Stimulated activated CD4-positive, alpha-beta T cell treated with anti-CD3 and anti-CD28 coated beads, Interleukin-15, amount 100 ng/mL, for 24 hours (primary cell): ENCODE measurements around the gene TCAF1.
"Not testable (repeated sequence)": the region's sequence is repeated elsewhere in the genome, so short reads cannot be mapped to it uniquely, and the experiment has no call there.

ENCODE experiments used
- DNase-seq: peaks from one replicate; pipeline ENCODE4 v3.0.0-alpha.2; 2020

TCAF1 gene

DNA sequence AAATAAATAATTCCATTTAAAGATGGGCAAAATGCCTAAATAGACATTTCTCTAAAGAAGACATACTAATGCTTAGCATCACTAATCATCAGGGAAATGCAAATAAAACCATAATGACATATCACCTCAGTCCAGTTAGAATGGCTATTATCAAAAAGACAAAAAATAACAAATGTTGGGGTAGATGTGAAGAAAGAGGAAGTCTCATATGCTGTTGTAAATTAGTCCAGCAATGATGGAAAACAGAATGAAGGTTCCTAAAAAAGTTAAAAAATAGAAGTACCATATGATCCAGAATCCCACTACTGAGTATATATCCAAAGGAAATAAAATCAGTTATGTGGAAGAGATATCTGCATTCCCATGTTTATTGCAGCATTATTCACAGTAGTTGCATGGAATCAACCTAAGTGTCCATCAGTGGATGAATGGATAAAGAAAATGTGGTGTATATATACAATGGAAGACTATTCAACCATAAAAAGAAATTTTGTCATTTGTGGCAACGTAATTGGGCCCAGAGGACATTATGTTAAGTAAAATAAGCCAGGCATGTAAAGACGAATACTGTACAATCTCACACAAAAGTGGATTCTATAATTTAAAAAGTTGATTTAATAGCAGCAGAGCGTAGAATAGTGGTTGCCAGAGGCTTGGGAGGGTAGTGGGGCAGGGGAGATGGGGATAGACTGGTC is 52.0 kb downstream of the TCAF1 start:
- no peak for DNase-seq

GRCh38 chr7:143848192-143848591 is 53.8 kb downstream of the TCAF1 start:
- DNase-seq, result no peak

DNA sequence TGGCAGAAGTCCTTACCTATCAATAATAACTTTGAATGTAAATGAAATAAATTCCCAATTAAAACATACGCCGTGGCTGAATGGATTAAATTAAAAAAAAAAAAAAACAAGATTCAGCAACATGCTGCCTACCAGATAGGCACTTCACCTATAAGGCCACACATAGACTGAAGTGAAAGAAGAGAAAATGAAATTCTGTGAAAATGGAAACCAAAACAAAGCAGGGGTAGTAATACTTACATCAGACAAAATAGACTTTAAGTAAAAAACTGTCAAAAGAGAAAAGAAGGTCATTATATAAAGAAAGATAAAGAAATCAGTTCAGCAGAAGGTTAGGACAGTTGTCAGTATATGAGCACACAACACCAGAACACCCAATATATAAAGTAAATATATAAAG is 55.3 kb downstream of the TCAF1 start:
- DNase-seq, result no peak

- not testable (repeated sequence) for DNase-seq
These were observed 60.3 kb downstream of the TCAF1 start for GRCh38 chr7:143841696-143842095.

- not testable (repeated sequence) for DNase-seq
These were observed 61.9 kb downstream of the TCAF1 start for GRCh38 chr7:143840062-143840461.

GRCh38 chr7:143837223-143837622 is 64.8 kb downstream of the TCAF1 start:
- DNase-seq, result peak; percentile 95

DNA sequence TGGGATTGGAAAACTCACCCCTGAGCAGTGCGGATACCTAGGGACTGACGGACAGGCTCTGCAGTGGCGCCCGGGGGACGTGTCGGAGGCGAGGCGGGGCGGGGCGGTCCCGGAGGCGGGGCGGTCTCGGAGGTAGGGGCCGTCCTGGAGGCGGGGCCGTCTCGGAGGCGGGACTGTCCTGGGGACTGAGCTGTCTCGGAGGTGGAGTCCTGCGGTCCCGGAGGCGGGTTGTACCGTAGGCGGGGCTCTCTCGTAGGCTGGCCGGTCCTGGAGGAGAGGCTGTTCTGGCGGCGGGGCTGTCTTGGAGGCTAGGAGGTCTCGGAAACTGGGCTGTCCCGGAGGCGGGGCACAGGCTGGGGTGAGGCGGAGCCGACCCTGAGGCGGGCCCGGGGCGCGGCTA is 65.4 kb downstream of the TCAF1 start:
- peak; percentile 94 for DNase-seq

- DNase-seq, result not testable (repeated sequence)
These were observed 65.9 kb downstream of the TCAF1 start for GRCh38 chr7:143836088-143836487.

- not testable (repeated sequence) for DNase-seq
These were observed 75.4 kb downstream of the TCAF1 start for GRCh38 chr7:143826578-143826977.

DNA sequence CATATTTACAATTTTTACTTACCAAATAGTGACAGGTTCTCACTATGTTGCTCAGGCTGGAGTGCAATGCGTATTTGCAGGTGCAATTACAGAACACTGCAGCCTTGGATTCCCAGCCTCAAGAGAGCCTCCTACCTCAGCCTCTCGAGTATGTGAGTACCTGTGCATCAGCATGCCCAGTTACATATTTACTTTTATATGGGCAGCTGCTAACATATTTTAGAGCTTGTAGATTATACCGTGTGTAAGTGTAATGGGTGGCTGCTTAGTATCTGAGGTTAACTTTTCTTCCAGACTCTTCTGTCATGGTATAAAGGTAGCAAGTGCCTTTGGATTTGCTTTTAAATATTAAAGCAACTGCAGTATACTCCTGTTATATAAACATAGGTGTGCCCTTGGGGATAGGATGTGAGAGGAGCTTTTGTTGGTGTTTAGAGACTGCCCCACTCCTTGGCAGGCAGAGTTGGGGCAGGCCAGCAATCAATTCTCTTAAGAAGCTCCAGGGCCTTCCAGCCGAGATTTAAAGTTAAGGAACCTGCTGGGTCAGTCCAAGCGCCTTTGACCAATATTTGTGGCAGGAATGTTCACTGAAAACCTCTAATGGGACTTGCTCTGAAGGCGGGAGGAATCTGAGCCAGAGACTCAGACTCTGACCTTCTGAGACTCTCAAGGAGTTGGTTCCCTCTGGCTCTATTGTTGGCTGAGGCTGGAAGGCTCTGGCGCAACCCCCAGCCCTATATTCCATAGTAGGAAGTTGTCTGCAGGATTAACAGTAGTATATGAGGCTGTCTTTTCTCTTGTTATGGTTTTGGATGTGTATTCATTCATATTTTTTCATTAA is 77.5 kb downstream of the TCAF1 start:
- not testable (repeated sequence) for DNase-seq

DNA sequence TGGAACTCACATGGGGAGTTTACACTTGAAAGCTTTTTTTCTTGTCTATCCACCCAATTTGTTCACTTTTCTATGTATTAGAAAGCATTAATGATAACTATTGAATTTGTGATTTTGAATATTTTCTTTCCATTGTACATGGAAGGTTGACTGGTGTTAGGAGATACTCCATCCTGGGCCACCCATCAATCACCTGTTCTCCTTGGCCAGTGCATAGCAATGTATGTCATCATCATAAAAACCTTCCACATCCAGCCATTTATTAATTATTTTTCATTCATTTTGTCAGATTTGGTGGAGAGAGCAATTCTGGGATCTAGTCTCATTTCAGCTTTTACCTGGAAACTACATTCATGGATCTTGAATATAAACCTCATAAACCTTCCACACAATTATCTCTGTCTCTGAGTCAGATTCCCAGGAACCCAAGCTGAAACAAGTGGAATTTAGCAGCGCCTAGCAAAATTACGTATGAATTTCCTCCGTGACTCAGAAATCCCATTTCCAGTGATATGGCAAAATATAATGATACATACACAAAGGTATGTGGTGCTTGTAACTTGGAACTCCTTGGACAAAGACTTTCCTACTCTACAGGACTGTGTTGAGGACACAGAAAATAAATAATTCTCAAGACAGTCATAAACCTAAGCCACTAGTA is 78.2 kb downstream of the TCAF1 start:
- DNase-seq, result not testable (repeated sequence)

DNA sequence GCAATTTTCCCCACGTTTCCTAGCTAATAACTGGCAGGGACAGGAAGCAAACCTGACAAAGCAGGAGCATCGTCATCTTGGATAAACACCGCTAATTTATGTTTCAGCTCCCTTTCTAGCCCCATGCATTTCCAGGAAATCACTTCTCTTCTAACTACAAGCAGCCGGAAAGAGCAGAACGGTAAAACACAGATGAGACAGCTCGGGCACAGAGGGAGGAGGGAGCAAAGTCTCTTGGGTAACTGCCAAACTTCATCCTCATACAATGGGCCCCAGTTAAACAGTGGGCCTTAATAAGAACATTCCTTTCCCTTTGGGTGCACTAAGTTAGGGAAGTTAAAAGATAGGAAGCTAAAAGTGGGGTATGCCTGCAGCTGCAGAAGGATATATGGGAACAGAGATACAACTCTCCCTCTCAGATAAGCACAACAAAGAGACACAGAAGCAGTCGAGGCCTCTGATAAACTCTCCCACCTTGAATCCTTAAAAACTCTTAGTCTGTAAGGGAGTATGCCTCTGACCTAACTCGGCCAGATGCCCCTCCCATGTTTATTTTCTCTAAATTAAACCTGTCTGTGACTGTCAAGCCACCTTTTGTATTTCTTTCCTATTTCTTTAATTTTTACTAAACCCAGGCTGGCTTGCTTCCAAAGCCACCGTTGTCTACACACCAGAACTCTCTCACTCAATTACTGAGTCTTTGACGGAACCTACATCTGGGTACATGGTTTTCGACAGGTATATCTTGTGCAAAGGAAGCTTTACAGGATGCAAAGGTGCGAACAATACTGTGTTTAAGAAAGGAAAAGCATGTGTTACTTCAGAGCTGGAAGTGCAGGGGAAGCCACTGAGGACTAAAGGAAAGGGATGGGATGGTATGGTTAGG is 80.3 kb downstream of the TCAF1 start:
- DNase-seq, result not testable (repeated sequence)

- DNase-seq, result not testable (repeated sequence)
These were observed 84.1 kb downstream of the TCAF1 start for GRCh38 chr7:143817873-143818272.

- not testable (repeated sequence) for DNase-seq
These were observed 85.4 kb downstream of the TCAF1 start for GRCh38 chr7:143816471-143817133.

DNA sequence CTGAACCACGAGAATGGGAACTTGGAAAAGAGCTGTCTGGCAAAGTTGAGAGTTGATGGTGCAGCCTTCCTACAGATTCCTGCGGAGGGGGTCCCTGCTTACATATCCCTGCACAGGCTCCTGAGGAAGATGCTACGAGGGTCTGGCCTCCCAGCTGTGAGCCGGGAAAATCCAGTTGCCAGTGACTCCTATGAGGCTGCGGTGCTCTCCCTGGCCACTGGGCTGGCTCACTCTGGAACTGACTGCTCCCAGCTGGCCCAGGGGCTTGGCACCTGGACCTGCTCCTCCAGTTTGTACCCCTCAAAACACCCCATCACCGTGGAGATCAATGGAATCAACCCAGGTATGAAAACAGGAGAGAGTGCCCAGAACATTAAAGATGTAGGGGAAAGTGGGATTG is 91.3 kb downstream of the TCAF1 start:
- not testable (repeated sequence) for DNase-seq

DNA sequence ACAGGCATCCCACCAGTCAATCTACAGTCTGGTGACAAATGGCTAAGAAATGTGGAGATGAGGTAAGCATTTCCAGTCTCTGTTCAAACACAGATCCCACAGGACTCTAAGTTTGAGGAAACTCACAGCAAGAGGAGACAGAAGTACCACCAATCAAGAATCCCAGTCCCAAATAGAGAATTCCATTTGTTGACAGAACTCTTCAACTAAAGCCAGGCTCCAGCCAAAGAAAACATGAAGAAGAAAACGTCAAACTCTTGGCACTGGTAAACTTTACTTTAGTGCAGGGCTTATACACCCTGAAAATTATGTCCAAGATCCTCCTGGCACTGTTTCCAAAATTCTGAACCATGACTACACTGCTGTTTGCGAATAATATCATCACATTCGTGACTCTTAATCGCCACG is 95.3 kb downstream of the TCAF1 start:
- not testable (repeated sequence) for DNase-seq
